NCI-H1417 (cell line): ENCODE data around the gene TANC1.

Source experiments
- DNase-seq, 3 experiments: peaks; one replicate each; lab custom pipeline; 2025; lab: John Stamatoyannopoulos, UW

Gene TANC1

DNA sequence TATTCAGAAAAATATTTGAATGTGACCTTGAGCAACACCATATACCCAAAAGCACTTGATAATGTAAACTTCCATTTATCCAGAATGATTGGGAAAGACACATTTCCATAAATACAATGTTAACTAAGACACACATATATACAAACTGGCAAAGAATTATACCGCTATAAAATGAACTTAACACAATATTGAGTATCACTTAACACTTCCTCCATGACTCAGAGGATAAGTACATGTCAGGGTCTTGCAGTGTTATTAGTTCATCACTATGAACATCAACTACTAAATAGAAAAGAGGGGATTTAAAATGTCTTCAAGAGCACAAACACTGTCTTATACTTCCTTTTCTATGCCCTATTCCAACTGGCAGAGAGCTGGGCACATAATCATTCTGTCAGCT is 299.5 kb downstream of the TANC1 start:
- no peak for DNase-seq

- no peak for DNase-seq
Observed at GRCh38 chr2:159270744-159271379, 302.4 kb downstream of the TANC1 start.

DNA sequence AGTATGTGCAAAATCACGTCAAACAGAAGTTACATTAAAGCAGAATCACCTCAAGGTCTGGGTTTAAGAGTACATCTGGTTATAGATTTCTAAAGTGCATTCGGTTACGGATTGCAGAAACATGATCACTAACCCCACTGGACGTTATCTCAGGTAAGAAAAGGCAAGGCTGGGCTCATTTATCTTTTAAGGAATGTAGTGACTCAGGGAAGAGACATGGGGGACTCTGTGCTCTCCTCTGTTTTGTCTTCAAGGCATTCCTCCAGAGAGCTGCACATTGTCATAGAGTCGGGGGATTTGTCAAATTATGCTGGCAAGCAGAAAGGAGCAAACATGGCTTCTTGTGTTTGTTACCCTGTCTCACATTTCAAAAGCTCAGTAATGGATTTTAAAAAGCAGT is 303.7 kb downstream of the TANC1 start:
- DNase-seq: no peak

DNA sequence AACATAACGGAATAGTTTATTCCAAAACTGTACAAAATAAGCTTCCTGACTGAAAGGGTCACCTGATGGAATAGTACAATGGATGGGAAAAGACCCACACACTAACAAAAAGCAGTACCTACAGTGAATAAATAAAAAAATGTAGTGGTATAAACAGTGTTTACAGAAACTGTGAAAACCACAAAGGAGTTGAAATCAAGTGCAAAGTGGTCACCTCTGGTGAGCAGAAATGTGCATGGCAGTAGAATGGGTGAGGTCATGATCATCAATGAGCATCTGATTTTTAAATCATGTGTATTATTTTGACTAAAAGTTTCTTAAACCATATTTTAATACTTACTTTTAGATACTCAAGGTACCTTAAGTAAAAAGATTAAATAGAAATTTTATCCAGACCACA is 306.7 kb downstream of the TANC1 start:
- DNase-seq: no peak

- no peak for DNase-seq
Observed at GRCh38 chr2:159279700-159280099, 311.3 kb downstream of the TANC1 start.

GRCh38 chr2:159281002-159281401 is 312.6 kb downstream of the TANC1 start:
- DNase-seq: no peak
